ENCODE data around the gene CDC37.

DNA sequence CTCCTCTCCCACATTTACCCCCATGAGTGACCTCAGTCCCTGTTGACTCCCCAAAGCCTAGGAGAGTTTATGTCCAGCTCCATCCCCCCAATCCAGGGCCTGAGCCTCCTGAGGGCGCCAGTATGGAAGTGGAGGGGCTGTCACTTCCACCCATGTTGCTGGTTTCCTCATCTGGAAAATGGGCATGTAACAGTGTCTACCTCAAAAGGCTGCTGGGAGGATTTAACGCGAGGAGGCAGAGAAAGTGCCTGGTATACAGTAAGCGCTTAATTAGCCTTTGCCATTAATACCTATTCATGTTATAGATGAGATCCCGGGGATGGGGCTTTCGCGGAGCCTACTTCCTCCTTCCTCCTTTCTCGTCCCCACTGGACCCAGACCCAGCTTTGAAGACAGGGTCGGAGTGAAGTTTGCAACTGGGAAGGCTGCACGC is 23.4 kb downstream of the CDC37 start:
- TF ChIP-seq, protein P1, sequence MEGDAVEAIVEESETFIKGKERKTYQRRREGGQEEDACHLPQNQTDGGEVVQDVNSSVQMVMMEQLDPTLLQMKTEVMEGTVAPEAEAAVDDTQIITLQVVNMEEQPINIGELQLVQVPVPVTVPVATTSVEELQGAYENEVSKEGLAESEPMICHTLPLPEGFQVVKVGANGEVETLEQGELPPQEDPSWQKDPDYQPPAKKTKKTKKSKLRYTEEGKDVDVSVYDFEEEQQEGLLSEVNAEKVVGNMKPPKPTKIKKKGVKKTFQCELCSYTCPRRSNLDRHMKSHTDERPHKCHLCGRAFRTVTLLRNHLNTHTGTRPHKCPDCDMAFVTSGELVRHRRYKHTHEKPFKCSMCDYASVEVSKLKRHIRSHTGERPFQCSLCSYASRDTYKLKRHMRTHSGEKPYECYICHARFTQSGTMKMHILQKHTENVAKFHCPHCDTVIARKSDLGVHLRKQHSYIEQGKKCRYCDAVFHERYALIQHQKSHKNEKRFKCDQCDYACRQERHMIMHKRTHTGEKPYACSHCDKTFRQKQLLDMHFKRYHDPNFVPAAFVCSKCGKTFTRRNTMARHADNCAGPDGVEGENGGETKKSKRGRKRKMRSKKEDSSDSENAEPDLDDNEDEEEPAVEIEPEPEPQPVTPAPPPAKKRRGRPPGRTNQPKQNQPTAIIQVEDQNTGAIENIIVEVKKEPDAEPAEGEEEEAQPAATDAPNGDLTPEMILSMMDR (IDR thresholded peaks at IDR 0.05) = no peak
- TF ChIP-seq EP300 (IDR thresholded peaks at IDR 0.05) (no peak), POLR2A (IDR thresholded peaks at IDR 0.05) (no peak)
